ENCODE data around the gene SYNGAP1. TPM values are rescaled to one million over a fixed set of nuclear protein-coding genes. Genes with fewer than 3 reads are reported as not detected.
A peak's percentile ranks its signal among the peaks of the same experiment; 100 is the strongest.

SYNGAP1 gene
- polyA plus RNA-seq, 1 donor (not counting 4 experiments of a cell fraction or from before 2014, with no cell fraction given): 2.1 TPM

DNA sequence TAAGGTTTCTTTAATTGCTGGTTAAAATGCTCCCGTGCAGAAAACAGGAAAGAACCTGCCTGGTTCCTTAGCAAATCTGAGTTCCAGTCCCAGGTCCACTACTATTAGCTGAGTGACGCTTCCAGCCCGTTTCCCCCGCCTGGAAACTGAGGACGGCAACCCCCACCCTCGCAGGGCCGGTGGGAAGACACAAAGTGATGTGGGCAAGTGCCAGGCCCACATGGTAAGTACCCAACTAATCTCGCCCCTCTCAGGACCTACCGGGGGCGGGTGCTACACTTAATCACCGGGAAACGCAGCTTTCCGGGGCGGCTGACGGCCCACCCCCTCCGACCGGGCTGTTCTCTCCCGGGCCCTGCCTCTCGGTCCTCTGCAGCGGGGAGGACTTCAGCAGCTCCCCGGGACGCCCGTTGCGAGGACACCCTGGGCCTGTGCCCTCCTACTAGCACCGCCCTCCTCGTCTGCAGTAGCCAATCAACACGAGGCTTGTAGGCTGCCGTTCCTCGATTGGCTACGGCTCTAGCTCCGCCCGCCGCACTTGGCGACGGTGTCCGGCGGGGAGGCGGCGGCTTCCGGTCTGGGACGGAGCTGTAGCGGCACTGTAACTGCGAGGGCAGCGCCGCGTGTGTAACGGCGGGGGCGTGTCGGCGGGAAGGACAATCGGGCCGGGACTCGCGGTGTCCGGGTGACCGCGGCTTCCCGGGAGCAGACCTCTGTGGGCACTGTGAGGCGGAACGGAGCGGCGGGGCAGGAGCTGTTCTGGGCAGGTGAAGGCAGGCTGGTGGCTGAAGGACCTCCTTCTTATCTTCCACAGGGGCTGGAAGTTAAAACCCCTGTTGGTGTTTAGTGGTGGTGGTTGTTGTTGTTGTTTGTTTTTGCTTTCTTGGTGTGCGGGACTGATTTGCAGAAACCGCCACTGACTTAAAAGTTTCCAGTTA, 34.4 kb downstream of the SYNGAP1 start, which contains the start of gene ZBTB9:
ZBTB9 (plus strand) TSS at position 568 of the 938 bp plus-strand sequence. CDS start 525 bp downstream, outside the sequence.
- Histone ChIP-seq H3K9ac (ENCODE audit: control insufficient read depth, extremely low read depth, insufficient read depth, low read length) (peak within 1 kb of the TSS; percentile 84), H3K79me2 (ENCODE audit: control insufficient read depth, insufficient read depth, low read length) (peaks cover 18% of the 10 kb centered on the region), H3K27me3 (ENCODE audit: control insufficient read depth, extremely low read depth, insufficient read depth, low read length) (no peaks in the 10 kb centered on the region), H4K20me1 (ENCODE audit: control insufficient read depth, extremely low read depth, insufficient read depth, low read length) (no peaks in the 10 kb centered on the region), H3K27ac (ENCODE audit: control insufficient read depth, insufficient read depth, low read length) (peak within 1 kb of the TSS; percentile 68), H3K4me1 (ENCODE audit: control insufficient read depth, extremely low read depth, insufficient read depth, low read length) (peaks cover 5% of the 10 kb centered on the region), H3K9me1 (ENCODE audit: control insufficient read depth, extremely low read depth, insufficient read depth, low read length) (peaks cover 2% of the 10 kb centered on the region), H3K36me3 (ENCODE audit: control insufficient read depth in 2 of 2, extremely low read depth in 1 of 2, insufficient read depth in 2 of 2, low read length in 2 of 2) (peaks cover 3 to 10% of the 10 kb centered on the region in 2 experiments), H3K4me2 (ENCODE audit: control insufficient read depth, extremely low read depth, insufficient read depth, low read depth, low read length) (peak within 1 kb of the TSS; percentile 97), H2AFZ (ENCODE audit: control insufficient read depth, low read length) (peak within 1 kb of the TSS; percentile 89), H3K4me3 (ENCODE audit: control insufficient read depth in 2 of 3, extremely low read depth in 1 of 3, insufficient read depth in 2 of 3, low read depth in 1 of 3, low read length in 3 of 3) (peak within 1 kb of the TSS; percentile 67 to 93 (median 91)), H3K9me3 (ENCODE audit: control insufficient read depth, low read depth, low read length) (no peaks in the 10 kb centered on the region)
- DNase-seq (ENCODE audit: low read depth, low spot score) (peak; percentile 81), FAIRE-seq (peak; percentile 36)
- TF ChIP-seq CTCF (optimal IDR thresholded peaks at IDR 0.05 in 1 of 3, IDR thresholded peaks at IDR 0.05 in 1 of 3, conservative IDR thresholded peaks at IDR 0.05 in 1 of 3; ENCODE audit: extremely low read depth in 1 of 3, insufficient read depth in 2 of 3, low read length in 3 of 3) (no peak), EZH2 (IDR thresholded peaks at IDR 0.05; ENCODE audit: low read length) (no peak)
- dilution Hi-C loops (cut with MboI; ENCODE audit: extremely low pct_ligation_motif_present, low sequenced_read_pairs): no loop called here

- peak overlapping the region; percentile 89 for H2AFZ ChIP-seq (ENCODE audit: control insufficient read depth, low read length)
- no peaks in the 10 kb centered on the region for H3K9me3 ChIP-seq (ENCODE audit: control insufficient read depth, low read depth, low read length)
- peaks cover 2% of the 10 kb centered on the region for H3K9me1 ChIP-seq (ENCODE audit: control insufficient read depth, extremely low read depth, insufficient read depth, low read length)
- peaks cover 5% of the 10 kb centered on the region for H3K4me1 ChIP-seq (ENCODE audit: control insufficient read depth, extremely low read depth, insufficient read depth, low read length)
- H3K27me3 ChIP-seq (ENCODE audit: control insufficient read depth, extremely low read depth, insufficient read depth, low read length): no peaks in the 10 kb centered on the region
- no peak for DNase-seq (ENCODE audit: low read depth, low spot score)
- no peak for TF ChIP-seq EZH2 (IDR thresholded peaks at IDR 0.05; ENCODE audit: low read length)
- no peak for TF ChIP-seq CTCF (optimal IDR thresholded peaks at IDR 0.05 in 1 of 3, IDR thresholded peaks at IDR 0.05 in 1 of 3, conservative IDR thresholded peaks at IDR 0.05 in 1 of 3; ENCODE audit: extremely low read depth in 1 of 3, insufficient read depth in 2 of 3, low read length in 3 of 3)
- H4K20me1 ChIP-seq (ENCODE audit: control insufficient read depth, extremely low read depth, insufficient read depth, low read length): no peaks in the 10 kb centered on the region
- dilution Hi-C loops (cut with MboI; ENCODE audit: extremely low pct_ligation_motif_present, low sequenced_read_pairs): no loop called here
- H3K27ac ChIP-seq (ENCODE audit: control insufficient read depth, insufficient read depth, low read length): peak overlapping the region; percentile 62
- peak overlapping the region; percentile 97 for H3K4me2 ChIP-seq (ENCODE audit: control insufficient read depth, extremely low read depth, insufficient read depth, low read depth, low read length)
- peaks cover 18% of the 10 kb centered on the region for H3K79me2 ChIP-seq (ENCODE audit: control insufficient read depth, insufficient read depth, low read length)
- no peak for FAIRE-seq
- peak overlapping the region; percentile 67 to 93 (median 91) for H3K4me3 ChIP-seq (ENCODE audit: control insufficient read depth in 2 of 3, extremely low read depth in 1 of 3, insufficient read depth in 2 of 3, low read depth in 1 of 3, low read length in 3 of 3)
- peak overlapping the region; percentile 84 for H3K9ac ChIP-seq (ENCODE audit: control insufficient read depth, extremely low read depth, insufficient read depth, low read length)
- peaks cover 3 to 10% of the 10 kb centered on the region in 2 experiments for H3K36me3 ChIP-seq (ENCODE audit: control insufficient read depth in 2 of 2, extremely low read depth in 1 of 2, insufficient read depth in 2 of 2, low read length in 2 of 2)
These were observed 35.2 kb downstream of the SYNGAP1 start for GRCh38 chr6:33455051-33455450.
